HG02938 (cell line): ENCODE measurements around the gene ZCCHC2.

Source experiments
- ATAC-seq: cut with Tn5 transposase; IDR thresholded peaks from one replicate; pipeline ENCODE4 v1.9.1; 2021; ENCODE audit warnings: mild to moderate bottlenecking, moderate library complexity; ENCODE audit not compliant: unreplicated experiment

ZCCHC2 gene

DNA sequence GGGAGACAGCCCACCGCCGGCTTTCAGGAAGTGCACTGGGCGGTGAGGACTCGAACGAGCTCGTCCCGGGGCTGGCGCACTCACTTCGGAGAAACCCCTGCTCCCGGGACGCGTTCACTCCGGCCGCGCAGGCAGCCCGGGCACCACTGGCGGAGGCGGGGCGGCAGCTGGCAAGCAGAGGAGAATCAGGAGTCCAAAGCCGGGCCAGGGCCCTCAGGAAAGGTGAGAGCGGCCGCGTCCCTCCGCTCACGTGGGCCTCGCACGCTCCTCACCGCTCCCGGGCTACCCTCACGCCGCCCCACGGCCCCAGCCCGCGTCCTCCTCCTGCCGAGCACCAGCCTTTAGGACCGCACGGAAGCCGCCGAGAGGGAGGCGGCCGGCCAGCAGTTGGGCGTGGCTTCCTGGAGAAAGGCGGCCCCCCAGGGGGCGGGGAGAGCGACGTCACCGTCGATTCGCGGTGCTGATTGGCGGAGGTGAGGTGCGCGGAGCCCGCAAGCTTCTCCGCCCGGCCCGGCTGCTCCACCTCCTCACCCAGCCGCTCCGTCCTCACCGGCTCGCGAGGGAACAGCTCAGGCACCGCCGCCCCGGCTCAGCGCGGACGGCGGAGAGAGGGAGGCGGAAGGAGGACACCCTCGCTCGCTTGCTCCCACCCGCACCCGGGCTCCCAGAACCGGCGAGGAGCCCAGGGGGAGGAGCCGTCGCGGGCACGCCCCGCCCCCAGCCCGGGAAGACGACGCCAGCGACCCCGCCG, at the start of gene ZCCHC2:
Gene ZCCHC2 (plus strand): TSS at position 522 of the 751 bp plus-strand sequence. CDS start 400 bp downstream, outside the sequence.
- ATAC-seq: peak; percentile 68

DNA sequence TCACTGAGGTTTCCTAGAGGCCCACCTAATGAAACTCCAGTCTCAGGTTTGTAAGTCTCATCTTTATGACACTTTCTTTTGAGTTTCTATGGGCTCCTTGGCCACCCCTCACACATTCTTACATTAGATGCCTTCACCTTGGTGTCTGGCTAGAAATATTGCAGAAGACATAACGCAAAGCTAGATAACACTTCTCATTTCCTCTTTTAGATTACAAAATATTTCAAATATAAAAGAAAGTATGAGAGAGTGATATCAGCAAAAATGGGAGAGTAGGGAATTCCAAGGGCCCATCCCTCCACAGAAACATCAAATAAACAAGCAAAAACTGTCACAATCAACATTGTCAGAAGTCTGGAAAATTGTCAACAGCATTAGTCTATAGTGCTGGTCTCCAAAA, 43.3 kb upstream of the ZCCHC2 start:
- ATAC-seq: no peak

DNA sequence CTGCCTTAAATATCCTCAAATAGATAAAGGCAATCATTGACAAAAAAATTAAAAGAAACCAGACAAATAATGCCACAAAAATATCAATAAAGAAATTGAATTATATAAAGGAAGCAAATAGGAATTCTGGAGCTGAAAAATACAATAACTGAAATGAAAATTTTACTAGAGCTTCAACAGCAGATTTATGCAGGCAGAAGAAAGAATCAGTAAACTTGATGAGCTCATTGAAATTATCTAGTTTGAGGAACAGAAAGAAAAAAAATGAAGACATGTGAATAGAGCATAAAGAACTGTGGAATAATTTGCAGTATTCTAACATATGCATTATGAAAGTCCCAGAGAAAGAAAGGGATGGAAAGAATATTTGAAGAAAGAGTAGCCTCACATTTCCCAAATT, 41.9 kb upstream of the ZCCHC2 start:
- ATAC-seq: no peak

DNA sequence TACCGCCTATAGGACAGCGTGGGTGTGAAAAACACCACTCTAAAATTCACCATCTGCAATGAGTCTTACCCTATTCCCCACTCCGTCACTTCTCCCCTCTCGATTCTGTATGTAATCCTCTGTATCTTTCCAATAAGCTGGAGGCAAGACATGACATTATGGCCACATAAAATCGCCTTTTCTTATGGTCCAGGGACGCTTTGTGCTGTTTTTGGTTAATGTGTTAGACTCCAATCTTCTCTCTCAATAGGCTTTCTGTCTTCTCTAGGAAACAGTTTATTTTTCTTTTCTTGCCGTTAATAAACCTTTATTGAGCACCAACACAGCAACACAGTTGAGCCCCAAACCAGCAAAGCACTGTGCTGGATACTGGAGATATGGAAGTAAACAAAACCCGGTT, 37.9 kb upstream of the ZCCHC2 start:
- no peak for ATAC-seq

DNA sequence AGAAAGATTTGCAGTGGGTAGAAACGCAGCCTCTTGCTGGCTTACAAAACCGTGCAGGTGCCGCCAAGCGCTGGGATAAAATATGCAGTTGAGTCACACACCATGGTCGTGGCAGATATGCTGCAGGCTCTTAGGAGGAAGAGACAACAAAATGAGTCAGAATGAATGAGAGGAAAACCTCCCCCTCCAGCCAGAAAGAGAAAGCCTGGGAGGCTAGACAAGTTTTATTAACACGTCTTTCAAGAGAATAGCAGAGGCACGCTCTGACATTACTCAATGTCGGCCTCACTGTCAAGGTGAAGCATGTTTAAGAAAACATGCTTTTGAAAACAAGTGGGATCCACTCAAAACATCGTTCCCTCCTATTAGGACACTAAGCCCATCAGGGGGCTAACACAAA, 37.1 kb upstream of the ZCCHC2 start:
- no peak for ATAC-seq

DNA sequence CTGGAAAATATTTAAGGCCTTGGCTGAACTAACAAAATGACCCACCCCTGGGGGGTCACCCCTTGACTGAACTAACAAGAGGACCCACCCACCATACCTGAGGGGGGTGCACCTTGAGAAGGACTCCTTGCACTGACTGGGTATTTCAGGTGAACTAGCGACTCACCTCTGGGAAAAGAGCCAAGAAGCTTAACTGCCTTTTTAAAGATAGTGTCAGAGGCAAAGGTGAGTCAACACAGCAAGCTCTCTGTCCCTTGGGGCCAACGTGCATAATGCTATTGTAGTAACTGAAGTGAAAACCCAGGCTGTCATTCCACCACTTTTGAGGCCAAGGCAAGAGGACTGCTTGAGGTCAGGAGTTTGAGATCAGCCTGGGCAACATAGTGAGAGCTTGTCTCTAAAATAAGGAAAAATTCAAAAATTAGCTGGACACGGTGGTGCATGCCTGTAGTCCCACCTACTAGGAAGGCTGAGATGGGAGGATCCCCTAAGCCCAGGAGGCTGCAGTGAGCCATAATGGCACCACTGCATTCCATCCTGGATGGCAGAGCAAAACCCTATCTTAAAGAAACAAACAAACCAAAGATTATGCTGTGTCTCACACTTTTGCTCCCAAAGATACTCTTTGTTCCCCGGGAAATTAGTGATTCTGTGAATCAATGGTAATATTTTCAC, 36.4 kb upstream of the ZCCHC2 start:
- ATAC-seq: no peak

DNA sequence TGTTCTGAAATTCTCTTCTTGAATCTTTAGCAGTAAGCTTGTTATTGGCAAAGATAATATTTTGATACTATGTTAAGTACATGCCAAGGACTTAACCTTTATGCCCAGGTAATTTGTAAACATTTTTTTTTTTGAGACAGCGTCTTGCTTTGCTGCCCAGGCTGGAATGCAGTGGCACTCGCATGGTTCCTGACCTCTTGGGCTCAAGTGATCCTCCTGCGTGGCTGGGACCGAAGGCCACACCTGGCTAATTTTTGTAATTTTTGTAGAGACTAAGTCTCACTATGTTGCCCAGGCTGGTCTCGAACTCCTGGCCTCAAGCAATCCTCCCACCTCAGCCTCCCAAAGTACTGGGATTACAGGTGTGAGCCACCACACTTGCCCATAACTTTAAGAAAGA, 35.7 kb upstream of the ZCCHC2 start:
- ATAC-seq: no peak

DNA sequence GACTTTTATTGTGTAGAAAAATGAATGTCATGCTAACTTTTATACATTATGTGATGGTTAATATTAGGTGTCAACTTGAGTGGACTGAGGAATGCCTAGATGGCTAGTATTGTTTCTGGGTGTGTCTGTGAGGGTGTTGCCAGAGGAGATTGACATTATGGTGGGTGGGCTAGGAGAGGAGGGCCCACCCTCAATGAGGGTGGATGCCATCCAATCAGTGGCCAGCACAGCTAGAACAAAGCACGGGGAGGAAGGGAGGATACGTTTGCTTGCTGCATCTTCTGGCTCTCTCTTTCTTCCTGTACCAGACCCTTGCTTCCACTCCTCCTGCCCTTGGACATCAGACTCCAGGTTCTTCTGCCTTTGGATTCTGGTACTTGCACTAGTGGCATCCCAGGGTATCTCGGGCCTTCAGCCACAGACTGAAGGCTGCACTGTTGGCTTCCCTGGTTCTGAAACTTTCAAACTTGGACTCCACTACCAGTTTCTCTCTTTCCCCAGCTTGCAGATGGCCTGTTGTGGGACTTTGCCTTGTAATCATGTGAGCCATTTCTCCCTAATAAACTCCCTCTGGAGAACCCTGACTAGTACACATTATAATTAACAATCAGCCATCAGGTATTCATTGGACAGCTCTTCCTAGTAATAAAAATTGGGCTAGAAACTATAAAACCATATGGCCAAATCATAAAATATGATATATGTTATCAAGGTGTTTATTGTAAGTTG, 31.7 kb upstream of the ZCCHC2 start:
- no peak for ATAC-seq

DNA sequence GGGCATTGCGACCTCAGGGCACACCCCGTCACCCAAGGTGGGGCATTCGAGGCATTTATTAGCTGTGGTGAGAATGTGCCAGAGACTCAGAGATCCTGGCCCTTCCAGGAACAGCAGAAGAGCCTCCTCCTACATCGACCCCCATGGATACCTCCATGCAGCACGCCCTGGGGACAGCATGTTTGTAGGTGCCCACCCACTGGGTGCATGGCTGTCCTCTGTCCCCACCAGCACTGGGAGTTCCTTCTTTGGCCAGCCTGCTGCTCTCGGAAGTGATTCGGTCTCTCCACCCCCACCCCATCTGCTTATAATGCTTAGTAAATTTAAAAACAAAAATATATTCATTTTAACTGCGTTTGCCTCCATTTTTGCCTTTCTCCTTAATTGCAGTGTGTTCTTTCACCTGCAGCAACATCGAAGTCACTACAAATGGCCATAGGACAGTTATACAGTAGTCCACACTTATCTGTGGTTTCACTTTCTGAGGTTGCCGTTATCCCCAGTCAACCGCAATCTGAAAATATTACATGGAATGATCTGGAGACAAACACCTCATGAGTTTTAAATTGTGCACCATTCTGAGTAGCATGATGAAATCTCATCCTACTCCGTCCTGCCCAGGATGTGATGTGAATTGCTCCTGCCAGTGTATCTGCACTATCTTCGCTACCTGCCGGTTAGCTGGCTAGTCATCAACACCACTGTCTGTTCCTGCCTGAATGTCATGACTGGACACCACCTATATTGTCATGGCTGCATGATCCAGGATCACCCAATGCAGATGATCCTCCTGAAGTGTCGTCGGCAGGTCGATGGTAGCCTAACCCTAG, 29.6 kb upstream of the ZCCHC2 start:
- ATAC-seq: no peak

DNA sequence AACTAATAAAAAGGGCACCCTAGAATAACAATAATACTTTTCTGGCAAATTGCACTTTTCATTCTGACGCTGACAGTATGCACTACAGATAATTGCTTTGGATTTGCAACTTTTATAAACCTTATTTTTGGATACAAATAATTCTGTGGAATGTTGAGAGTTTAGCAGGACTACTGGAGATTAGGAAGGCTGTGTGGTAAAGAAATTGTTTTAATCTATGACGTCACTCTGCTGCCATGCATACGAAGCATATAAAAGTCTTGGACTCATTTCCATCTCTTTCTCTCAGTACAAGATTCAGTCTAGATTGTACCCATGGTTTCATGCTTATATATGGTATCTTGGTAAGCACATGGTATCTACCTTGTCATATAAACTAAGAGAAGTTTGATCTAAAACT, 28.1 kb upstream of the ZCCHC2 start:
- no peak for ATAC-seq

DNA sequence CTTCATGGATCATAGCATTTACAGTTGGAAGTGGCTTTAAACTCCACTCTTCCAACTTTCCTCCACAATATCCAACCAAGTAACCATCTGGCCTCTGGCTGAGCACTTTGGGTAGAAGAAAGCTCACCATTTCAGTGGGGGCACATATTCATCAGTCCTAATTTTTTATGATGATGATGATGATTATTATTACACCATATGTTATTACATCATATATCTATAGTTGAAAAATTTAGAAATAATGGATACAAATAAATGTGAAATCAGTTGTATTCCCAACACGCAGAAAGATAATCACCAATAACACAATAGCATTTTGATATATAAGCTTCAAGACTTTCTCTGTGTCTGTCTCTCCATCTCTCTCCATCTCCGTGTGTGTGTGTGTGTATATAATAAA, 26.6 kb upstream of the ZCCHC2 start:
- ATAC-seq: no peak

DNA sequence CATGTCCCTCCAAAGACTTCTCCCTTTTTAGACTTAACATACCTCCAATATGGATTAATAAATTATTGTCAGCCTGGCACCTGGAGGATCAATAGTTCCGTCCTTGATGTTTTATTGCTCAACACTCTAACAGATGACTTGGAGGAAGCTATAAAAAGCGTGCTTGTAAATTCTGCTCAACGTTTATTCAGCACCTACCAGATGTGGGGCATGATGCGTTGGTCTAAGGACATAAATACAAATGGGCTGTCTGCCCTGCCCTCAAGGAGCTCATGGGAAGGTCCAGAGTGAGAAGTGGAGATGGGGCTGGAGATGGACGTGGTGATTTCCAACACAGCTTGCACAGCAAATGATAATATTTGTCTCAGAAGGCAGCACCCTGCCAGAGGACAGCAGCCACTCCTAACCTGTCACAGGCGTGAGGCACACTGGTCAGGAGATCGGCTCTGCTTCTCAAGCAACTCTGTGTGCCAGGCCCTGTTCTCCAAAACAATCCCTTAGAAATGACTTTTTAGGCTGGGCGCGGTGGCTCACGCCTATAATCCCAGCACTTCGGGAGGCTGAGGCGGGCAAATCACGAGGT, 25.5 kb upstream of the ZCCHC2 start:
- ATAC-seq: no peak

DNA sequence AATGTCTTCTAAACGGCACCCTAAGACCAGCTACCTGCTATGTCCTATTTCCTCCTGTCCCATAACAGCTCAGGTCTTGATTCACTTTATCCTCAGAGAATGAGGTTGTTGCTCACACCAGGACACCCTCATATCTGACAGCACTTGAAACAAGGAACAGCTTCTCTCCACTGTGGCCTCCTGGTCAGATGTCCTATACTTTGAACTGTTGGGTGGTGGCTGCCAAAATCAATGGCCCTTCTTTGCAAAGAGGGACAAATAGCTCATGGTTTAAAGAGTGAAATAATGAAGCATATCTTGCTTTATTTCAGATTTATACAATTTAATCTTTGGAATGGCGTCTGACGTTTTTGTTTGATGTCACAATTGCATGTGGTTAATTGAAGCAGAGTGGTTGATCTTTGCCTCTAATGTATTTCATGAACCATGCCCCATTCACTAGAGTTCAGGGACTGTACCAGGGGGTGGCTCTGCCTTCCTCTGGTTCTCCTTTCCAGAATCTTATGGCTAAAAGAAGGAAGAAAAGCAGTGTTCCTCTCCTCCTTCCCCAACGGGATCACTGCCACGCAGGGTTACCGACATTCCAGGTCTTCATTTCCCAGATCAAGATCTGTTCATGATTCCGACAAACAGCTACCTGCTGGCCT, 24.1 kb upstream of the ZCCHC2 start:
- no peak for ATAC-seq

DNA sequence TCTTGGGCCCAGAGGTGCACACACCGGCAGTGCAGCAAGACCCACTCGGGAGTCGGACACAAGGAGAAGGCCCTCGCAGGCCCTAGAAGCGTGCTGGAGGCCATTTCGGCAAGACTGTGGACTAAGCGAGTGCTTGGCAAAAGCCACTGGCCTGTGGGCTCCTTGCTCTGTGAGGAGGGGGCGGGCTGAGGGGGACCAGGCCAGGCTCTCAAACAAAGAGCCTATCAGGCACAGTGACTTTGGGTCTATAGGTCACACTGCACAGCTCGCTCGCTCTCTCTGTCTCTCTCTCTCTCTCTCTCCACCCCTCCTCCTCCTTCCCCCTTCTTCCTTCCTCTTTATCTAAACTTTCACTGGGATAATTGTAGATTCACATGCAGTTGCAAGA, 23.6 kb upstream of the ZCCHC2 start:
- ATAC-seq: no peak

DNA sequence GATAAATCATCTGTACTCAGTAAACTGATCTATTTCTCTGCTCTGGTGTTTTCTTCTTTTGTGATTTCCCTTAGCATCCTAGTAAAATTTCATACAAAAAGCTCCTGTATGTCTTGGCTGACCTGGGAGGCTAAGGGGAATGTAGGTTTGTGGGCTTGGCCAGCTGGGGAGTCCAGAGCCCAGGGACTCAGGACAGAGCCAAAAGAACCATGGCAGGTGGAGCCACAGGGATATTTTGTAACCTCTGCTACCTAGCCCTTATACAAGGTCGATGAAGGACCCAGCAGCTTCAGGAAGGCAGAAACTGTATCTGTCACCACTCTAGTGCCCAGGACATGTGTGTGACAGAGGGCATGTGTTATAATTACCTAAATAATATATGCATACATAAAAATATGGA, 22.7 kb upstream of the ZCCHC2 start:
- no peak for ATAC-seq

DNA sequence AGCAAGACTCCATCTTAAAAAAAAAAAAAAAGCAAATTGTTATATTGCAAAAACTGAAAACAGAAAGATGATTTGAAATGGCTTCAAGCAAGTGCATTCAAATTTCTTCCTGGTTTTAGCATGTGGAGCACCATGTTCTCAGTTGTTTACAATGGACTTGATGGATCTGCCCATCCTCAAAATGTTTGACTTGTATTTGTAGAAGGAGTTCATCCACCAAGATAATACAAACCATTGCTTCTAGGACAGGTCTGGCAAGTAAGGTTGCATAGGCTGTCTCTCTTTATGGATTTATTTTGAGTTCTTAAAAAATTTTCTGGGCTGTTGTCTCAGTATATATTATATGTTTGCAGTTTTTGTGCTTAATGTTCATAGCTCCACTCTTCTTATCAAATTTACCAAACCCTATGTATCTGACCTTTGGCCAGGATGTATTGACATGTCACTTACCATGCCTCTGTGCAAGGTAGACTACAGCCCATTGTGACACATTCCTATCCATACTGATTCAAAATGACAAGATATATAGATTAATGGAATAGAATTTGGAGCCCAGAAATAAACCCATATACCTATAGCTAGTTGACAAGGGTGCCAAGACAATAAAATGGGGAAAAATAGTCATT, 21.7 kb upstream of the ZCCHC2 start:
- no peak for ATAC-seq

DNA sequence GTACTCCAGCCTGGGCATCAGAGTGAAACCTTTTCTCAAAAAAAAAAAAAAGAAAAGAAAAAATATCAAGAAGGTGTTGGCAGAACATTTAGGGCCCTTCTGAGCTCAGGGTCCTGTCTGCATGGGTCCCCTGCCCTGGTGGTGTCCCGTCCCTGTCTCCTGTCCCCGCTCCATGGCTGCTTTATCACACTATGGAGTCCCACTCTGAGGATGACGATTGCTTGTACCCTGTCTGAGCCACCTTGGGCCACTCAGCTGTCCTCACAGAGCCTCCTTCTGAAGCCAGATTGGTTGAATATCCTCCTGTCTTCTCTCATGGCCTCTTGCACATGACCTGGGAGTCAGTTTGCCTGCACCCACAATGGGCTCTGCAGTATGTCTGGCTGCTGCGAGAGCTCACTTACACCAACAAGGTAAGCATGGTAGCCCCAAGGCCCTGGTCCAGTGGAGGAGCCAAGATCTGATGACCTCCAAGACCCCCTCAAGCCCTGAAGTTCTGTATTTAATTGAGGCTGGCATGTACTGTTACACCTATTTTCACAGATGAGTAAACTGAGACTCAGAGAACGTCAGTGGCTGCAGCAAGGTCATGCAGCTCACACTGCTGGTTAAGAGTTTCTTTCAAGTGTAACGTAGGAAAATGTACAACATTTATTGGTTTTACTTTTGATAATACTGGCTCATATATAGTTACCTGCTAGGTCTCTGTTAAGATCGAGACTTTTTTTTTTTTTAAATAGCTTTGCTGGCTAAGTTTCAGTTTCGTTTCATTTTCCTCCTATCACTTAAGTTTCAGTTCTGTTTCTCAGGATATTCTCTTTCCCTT, 16.9 kb upstream of the ZCCHC2 start:
- ATAC-seq: peak; percentile 90

DNA sequence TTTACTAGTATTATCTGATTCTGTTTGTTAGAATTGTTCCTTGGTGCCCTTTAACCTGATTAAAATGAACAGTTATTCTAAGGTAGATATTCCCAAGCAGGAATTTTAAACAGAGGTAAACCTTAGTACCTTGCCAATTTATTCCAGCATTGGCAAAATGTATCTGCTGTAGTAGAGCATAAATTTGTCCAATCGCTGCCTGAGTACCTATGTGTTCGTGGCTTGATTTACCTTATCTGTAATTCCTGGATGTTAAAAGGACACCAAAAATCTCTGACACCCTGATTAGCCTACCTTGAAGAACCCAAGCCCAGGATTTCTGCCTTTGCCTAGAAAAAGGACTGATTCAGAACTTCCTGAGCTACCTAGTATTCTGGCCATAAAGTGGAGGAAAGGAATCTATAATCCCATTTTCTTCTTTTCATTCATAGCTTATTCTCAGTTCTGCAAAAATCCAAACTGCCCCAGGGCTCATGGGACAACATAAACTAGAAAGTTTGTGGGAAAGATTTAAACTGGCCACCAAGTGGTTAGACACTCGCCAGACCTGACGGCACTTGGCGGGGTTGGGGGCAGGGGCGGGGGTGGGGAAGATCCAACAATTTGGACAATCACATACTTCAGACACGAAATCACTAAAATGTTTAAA, 16.2 kb upstream of the ZCCHC2 start:
- no peak for ATAC-seq
